ENCODE data around the gene MVB12B.

Gene MVB12B

GRCh38 chr9:126495411-126496180 lies 169.0 kb downstream of the MVB12B start:
- no peak for DNase-seq

GRCh38 chr9:126496181-126496576 lies 169.6 kb downstream of the MVB12B start:
- DNase-seq = no peak

GRCh38 chr9:126496781-126497659 lies 170.4 kb downstream of the MVB12B start:
- DNase-seq = peak; percentile 32 to 57 (median 44)

GRCh38 chr9:126497660-126498275 lies 171.1 kb downstream of the MVB12B start:
- DNase-seq = peak; percentile 39 to 64 (median 62)

GRCh38 chr9:126498331-126498730 lies 171.7 kb downstream of the MVB12B start:
- DNase-seq = no peak

- peak; percentile 51 to 83 (median 75) for DNase-seq
Observed at GRCh38 chr9:126499005-126499910, 172.6 kb downstream of the MVB12B start.

- DNase-seq = no peak
Observed at GRCh38 chr9:126499911-126500599, 173.4 kb downstream of the MVB12B start.

GRCh38 chr9:126500600-126501382 lies 174.2 kb downstream of the MVB12B start:
- peak; percentile 69 to 86 (median 79) for DNase-seq

GRCh38 chr9:126501383-126502331 lies 175.0 kb downstream of the MVB12B start:
- no peak for DNase-seq

- DNase-seq = no peak
Observed at GRCh38 chr9:126502417-126503332, 176.0 kb downstream of the MVB12B start.

- DNase-seq = no peak
Observed at GRCh38 chr9:126503333-126504085, 176.9 kb downstream of the MVB12B start.

GRCh38 chr9:126504086-126504976 lies 177.7 kb downstream of the MVB12B start:
- DNase-seq = no peak

- DNase-seq = no peak
Observed at GRCh38 chr9:126504977-126505455, 178.4 kb downstream of the MVB12B start.

GRCh38 chr9:126505697-126506346 lies 179.2 kb downstream of the MVB12B start:
- no peak for DNase-seq
